Gastrocnemius medialis (tissue), 4 donors: ENCODE results near the gene PAK4. TPM values are rescaled to one million over a fixed set of nuclear protein-coding genes. Genes with fewer than 3 reads are reported as not detected.
"Not testable (repeated sequence)": the region's sequence is repeated elsewhere in the genome, so short reads cannot be mapped to it uniquely, and the experiment has no call there.

Experiments
- ATAC-seq, 2 donors: fragments of 150-250 bp; one replicate each; pipeline ENCODE4 v1.9.1; 2016
- DNase-seq, 2 donors: peaks; one replicate each; pipeline ENCODE4 v3.0.0-alpha.2; 2019
- H3K27ac ChIP-seq, 4 donors: fragments of 200-600 bp; sonication (generic); 1 replicate in 1 of 4; 2 replicates in 3 of 4; pipeline ENCODE4 v1.5.1; 2016 to 2018; ENCODE audit warnings: mild to moderate bottlenecking in 2 of 4, moderate library complexity in 1 of 4
- H3K27me3 ChIP-seq, 3 donors: fragments of 200-600 bp; sonication (generic) in 2 of 3; 1 replicate in 1 of 3; 2 replicates in 2 of 3; pipeline versions ENCODE4 v1.5.1 to v1.6.0; 2016 to 2019; ENCODE audit warnings: mild to moderate bottlenecking in 1 of 3, moderate library complexity in 1 of 3
- H3K36me3 ChIP-seq, 2 donors: fragments of 200-600 bp; sonication (generic) in 1 of 2; one replicate each; pipeline ENCODE4 v1.5.1; 2017 to 2018
- H3K4me1 ChIP-seq, 2 donors: fragments of 200-600 bp; sonication (generic) in 1 of 2; one replicate each; pipeline ENCODE4 v1.5.1; 2016 to 2017; ENCODE audit warnings: mild to moderate bottlenecking in 2 of 2
- H3K4me3 ChIP-seq, 4 donors: fragments of 200-600 bp; sonication (generic) in 3 of 4; 1 replicate in 1 of 4; 2 replicates in 3 of 4; pipeline ENCODE4 v1.5.1; 2016 to 2019; ENCODE audit warnings: mild to moderate bottlenecking in 2 of 4
- H3K9me3 ChIP-seq, 3 donors: fragments of 200-600 bp; sonication (generic) in 2 of 3; 1 replicate in 1 of 3; 2 replicates in 2 of 3; pipeline ENCODE4 v1.5.1; 2016 to 2019
- CTCF ChIP-seq, 5 experiments: fragments of 450-650 bp in 3 of 5; fragments of 200-600 bp in 2 of 5; sonication (generic) in 2 of 5; IDR thresholded peaks in 4 of 5; conservative IDR thresholded peaks in 1 of 5; 1 replicate in 4 of 5; 2 replicates in 1 of 5; pipeline ENCODE4 v1.5.1; 2016 to 2019; ENCODE audit warnings: antibody characterized with exemption in 5 of 5, mild to moderate bottlenecking in 3 of 5, moderate library complexity in 3 of 5
- POLR2A ChIP-seq, 2 donors: fragments of 450-650 bp; IDR thresholded peaks; one replicate each; pipeline ENCODE4 v1.6.1; 2017; ENCODE audit warnings: antibody characterized with exemption in 2 of 2, mild to moderate bottlenecking in 2 of 2, moderate library complexity in 2 of 2
- in situ Hi-C, 4 donors: fragments of 200-750 bp; cut with MboI; loops; one replicate each; pipeline versions ENCODE4 v1.15.0 to v1.8.0; 2017; ENCODE audit warnings: low sequenced_read_pairs in 4 of 4
- intact Hi-C: fragments of 100-400 bp; cut with DNase I; formaldehyde crosslinking; loops from one replicate; pipeline ENCODE4 v1.15.1; 2023; ENCODE audit warnings: low total_unique reads
- total RNA-seq, 4 donors: library from RNA; depleted of rRNA; stranded (reverse); fragments of >200 nt; gene quantifications; one replicate each; pipeline versions ENCODE4 v1.1.0 to v1.2.3, GENCODE V29; 2016

Gene PAK4
- total RNA-seq, 4 donors from 2014 or later = 4.7 to 11.7 (median 8.3) TPM

GRCh38 chr19:39084732-39085080, 40.9 kb upstream of the PAK4 start:
- in situ Hi-C loops (no loop called here), intact Hi-C loops (no loop called here)
- H3K9me3 ChIP-seq = no peaks in the 10 kb centered on the region
- H3K27me3 ChIP-seq = peaks cover 38 to 52% (median 47%) of the 10 kb centered on the region in 3 donors
- H3K36me3 ChIP-seq = no peaks in the 10 kb centered on the region
- TF ChIP-seq POLR2A (IDR thresholded peaks at IDR 0.05) = no peak
- TF ChIP-seq CTCF (IDR thresholded peaks at IDR 0.05 in 4 of 5, conservative IDR thresholded peaks at IDR 0.05 in 1 of 5) = no peak
- no peaks in the 10 kb centered on the region for H3K4me1 ChIP-seq
- no peak for DNase-seq
- no peak overlapping the region for H3K4me3 ChIP-seq
- H3K27ac ChIP-seq = no peak overlapping the region
- ATAC-seq = no peak

DNA sequence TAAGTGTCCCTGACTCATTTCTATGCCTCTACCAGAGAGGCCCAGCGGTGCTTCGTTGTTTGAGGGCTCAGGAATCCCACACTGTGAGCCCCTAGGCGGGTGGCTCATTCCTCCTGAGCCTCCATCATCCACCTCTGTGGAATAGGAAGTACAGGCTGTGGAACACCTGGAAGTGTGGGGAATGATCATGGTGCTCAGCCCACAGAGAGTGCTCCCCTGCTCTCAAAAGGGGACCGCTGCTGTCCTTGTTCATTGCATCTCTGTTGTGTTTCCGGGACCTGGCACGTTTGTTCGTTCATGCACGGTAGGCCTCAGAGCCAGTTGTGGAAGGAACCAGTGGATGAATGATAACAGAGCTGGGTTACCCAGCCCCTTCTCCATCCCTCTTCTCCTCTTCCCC, 40.2 kb upstream of the PAK4 start:
- Histone ChIP-seq H3K4me1 (no peaks in the 10 kb centered on the region), H3K36me3 (no peaks in the 10 kb centered on the region), H3K27ac (no peak overlapping the region), H3K4me3 (no peak overlapping the region), H3K9me3 (no peaks in the 10 kb centered on the region), H3K27me3 (peaks cover 38 to 54% (median 47%) of the 10 kb centered on the region in 3 donors)
- DNase-seq (no peak), ATAC-seq (no peak)
- TF ChIP-seq CTCF (IDR thresholded peaks at IDR 0.05 in 4 of 5, conservative IDR thresholded peaks at IDR 0.05 in 1 of 5) = no peak
- no peak for TF ChIP-seq POLR2A (IDR thresholded peaks at IDR 0.05)
- in situ Hi-C loops = no loop called here
- intact Hi-C loops = no loop called here

- Histone ChIP-seq H3K9me3 (no peaks in the 10 kb centered on the region), H3K36me3 (no peaks in the 10 kb centered on the region), H3K4me3 (no peak overlapping the region), H3K4me1 (no peaks in the 10 kb centered on the region), H3K27ac (no peak overlapping the region), H3K27me3 (peaks cover 38 to 58% (median 40%) of the 10 kb centered on the region in 3 donors)
- intact Hi-C loops (no loop called here), in situ Hi-C loops (no loop called here)
- ATAC-seq (no peak), DNase-seq (no peak)
- no peak for TF ChIP-seq POLR2A (IDR thresholded peaks at IDR 0.05)
- TF ChIP-seq CTCF (IDR thresholded peaks at IDR 0.05 in 4 of 5, conservative IDR thresholded peaks at IDR 0.05 in 1 of 5) = no peak
These were observed 39.2 kb upstream of the PAK4 start for GRCh38 chr19:39086386-39086785.

DNA sequence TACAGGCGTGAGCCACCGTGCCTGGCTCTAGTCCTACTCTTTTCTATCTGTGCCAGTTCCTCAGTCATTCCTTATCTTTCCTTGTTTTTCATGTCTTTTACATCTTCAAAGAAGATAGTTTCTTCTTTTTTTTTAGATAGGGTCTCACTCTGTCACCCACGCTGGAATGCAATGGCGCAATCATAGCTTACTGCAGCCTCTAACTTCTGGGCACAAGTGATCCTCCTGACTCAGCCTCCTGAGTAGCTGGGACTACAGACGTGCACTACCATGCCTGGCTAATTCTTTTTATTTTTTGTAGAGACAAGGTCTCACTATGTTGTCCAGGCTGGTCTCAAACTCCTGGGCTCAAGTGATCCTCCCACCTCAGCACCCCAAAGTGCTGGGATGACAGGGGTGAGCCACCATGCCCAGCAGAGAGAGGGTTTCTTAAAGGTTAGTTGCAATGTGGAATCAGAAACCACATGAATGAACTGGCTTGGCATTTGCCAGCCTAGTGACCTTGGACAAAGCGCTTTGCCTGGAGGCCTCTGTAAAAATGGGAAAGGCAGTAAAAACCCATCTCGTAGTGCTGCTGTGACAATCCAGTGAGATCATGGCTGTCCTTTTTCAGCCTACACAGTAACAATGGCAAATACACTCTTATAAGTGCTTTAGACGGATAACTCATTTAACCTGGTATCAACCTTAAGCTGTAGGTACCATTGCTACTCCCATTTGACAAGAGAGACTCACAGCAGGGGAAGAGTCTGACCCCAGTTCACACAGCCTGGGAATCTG, 37.5 kb upstream of the PAK4 start:
- TF ChIP-seq CTCF (IDR thresholded peaks at IDR 0.05 in 4 of 5, conservative IDR thresholded peaks at IDR 0.05 in 1 of 5) (no peak), POLR2A (IDR thresholded peaks at IDR 0.05) (no peak)
- Histone ChIP-seq H3K27me3 (peaks cover 29 to 47% (median 35%) of the 10 kb centered on the region in 3 donors), H3K4me3 (no peak overlapping the region), H3K9me3 (no peaks in the 10 kb centered on the region), H3K4me1 (no peaks in the 10 kb centered on the region), H3K27ac (no peak overlapping the region), H3K36me3 (no peaks in the 10 kb centered on the region)
- no peak for DNase-seq
- intact Hi-C loops = no loop called here
- ATAC-seq = no peak
- in situ Hi-C loops = no loop called here

DNA sequence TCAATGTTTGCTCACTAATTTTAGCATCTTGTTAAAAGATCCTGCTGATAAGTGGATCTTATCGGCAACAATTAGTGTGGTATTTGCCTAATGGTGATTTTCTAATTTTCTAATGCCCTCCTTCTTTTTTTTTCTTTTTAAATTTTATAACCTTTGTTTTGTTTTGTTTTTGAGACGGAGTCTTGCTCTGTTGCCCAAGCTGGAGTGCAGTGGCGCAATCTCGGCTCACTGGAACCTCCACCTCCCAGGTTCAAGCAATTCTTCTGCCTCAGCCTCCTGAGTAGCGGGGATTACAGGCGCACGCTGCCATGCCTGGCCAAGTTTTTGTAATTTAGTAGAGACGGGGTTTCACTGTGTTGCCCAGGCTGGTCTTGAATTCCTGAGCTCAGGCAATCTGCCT, 35.6 kb upstream of the PAK4 start:
- H3K4me3 ChIP-seq, H3K9me3 ChIP-seq, H3K36me3 ChIP-seq, ATAC-seq, H3K27ac ChIP-seq, H3K4me1 ChIP-seq, intact Hi-C loops, in situ Hi-C loops, DNase-seq: not testable (repeated sequence)
- peaks cover 10 to 36% (median 28%) of the 10 kb centered on the region in 3 donors for H3K27me3 ChIP-seq
